ENCODE results near the gene ATG14. TPM values are rescaled to one million over a fixed set of nuclear protein-coding genes. Genes with fewer than 3 reads are reported as not detected.

The ATG14 gene
- total RNA-seq, 4 donors from 2014 or later, result 14.8 to 24.9 (median 17.2) TPM

- H3K4me3 ChIP-seq (ENCODE audit: low read depth, poor library complexity, severe bottlenecking), result no peak overlapping the region
- 73 to 77% methylated on average over 3 of the region's 3 CpGs for WGBS, 2 donors
- intact Hi-C loops (cut with DNase I; ENCODE audit: low total_unique reads), result loop anchor here (10.0 kb wide), 1 partner anchor 1042 kb away; no protein-coding TSS in a partner anchor
- no peak for DNase-seq (ENCODE audit: low spot score in 2 of 2)
- TF ChIP-seq, protein P1, sequence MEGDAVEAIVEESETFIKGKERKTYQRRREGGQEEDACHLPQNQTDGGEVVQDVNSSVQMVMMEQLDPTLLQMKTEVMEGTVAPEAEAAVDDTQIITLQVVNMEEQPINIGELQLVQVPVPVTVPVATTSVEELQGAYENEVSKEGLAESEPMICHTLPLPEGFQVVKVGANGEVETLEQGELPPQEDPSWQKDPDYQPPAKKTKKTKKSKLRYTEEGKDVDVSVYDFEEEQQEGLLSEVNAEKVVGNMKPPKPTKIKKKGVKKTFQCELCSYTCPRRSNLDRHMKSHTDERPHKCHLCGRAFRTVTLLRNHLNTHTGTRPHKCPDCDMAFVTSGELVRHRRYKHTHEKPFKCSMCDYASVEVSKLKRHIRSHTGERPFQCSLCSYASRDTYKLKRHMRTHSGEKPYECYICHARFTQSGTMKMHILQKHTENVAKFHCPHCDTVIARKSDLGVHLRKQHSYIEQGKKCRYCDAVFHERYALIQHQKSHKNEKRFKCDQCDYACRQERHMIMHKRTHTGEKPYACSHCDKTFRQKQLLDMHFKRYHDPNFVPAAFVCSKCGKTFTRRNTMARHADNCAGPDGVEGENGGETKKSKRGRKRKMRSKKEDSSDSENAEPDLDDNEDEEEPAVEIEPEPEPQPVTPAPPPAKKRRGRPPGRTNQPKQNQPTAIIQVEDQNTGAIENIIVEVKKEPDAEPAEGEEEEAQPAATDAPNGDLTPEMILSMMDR (IDR thresholded peaks at IDR 0.05), result no peak
- no peak for TF ChIP-seq POLR2A (IDR thresholded peaks at IDR 0.05)
Observed at GRCh38 chr14:55432628-55433027, 21.0 kb upstream of the ATG14 start.

DNA sequence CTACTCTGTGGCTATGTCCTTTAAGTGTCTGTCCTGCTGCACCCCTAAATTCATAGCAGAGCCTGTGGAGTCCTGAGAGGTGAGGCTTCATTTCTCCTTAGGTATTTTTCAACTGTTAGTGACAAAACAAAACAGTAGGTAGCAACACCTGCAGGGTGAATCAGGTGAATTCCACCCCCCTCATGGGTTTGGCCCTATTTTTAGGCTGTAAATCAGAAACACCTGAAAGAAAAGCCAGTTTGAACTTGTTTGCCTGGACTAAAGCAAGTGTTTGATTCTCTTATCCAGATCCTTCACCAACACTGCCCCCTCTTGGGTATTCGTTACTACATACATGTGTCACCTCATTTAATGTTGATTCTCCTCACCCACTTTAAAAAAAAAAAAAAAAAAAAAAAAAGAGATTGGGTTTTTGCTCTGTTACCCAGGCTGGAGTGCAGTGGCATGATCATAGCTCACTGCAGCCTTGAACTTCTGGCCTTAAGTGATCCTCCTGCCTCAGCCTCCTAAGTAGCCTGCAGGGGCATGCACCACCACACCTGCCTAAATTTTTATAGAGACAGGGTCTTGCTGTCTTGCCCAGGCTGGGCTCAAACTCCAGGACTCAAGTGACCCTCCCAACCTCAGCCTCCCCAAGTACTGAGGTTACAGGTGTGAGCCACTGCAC lies 18.5 kb upstream of the ATG14 start:
- 0% methylated on average over 1 of the region's 1 CpG for whole genome bisulfite sequencing, 2 donors
- H3K4me3 ChIP-seq (ENCODE audit: low read depth, poor library complexity, severe bottlenecking), result no peak overlapping the region
- intact Hi-C loops (cut with DNase I; ENCODE audit: low total_unique reads), result loop anchor here (10.0 kb wide), 1 partner anchor 1045 kb away; no protein-coding TSS in a partner anchor
- TF ChIP-seq, protein P1 (IDR thresholded peaks at IDR 0.05), result no peak
- no peak for TF ChIP-seq POLR2A (IDR thresholded peaks at IDR 0.05)
- DNase-seq (ENCODE audit: low spot score in 2 of 2), result peak in 1 of 2 donors; percentile 62

GRCh38 chr14:55427439-55427838 lies 15.8 kb upstream of the ATG14 start:
- intact Hi-C loops (cut with DNase I; ENCODE audit: low total_unique reads), result loop anchor here (10.0 kb wide), 1 partner anchor 153 kb away; the partner anchor contains the start of gene FBXO34
- no peak for DNase-seq (ENCODE audit: low spot score in 2 of 2)
- 58 to 69% methylated on average over 7 of the region's 7 CpGs for WGBS, 2 donors
- no peak overlapping the region for H3K4me3 ChIP-seq (ENCODE audit: low read depth, poor library complexity, severe bottlenecking)
- no peak for TF ChIP-seq POLR2A (IDR thresholded peaks at IDR 0.05)
- TF ChIP-seq, protein P1 (IDR thresholded peaks at IDR 0.05), result no peak

GRCh38 chr14:55426891-55427290 lies 15.3 kb upstream of the ATG14 start:
- DNase-seq (ENCODE audit: low spot score in 2 of 2), result no peak
- intact Hi-C loops (cut with DNase I; ENCODE audit: low total_unique reads), result loop anchor here (10.0 kb wide), 1 partner anchor 152 kb away; the partner anchor contains the start of gene FBXO34
- H3K4me3 ChIP-seq (ENCODE audit: low read depth, poor library complexity, severe bottlenecking), result no peak overlapping the region
- TF ChIP-seq, protein P1 (IDR thresholded peaks at IDR 0.05), result no peak
- TF ChIP-seq POLR2A (IDR thresholded peaks at IDR 0.05), result no peak
- WGBS, 2 donors, result 52 to 61% methylated on average over 4 of the region's 4 CpGs

GRCh38 chr14:55425091-55425490 lies 13.5 kb upstream of the ATG14 start:
- intact Hi-C loops (cut with DNase I; ENCODE audit: low total_unique reads), result loop anchor here (10.0 kb wide), 1 partner anchor 150 kb away; the partner anchor contains the start of gene FBXO34

More at GRCh38 chr14:55425091-55425490, 13.5 kb upstream of the ATG14 start:
- TF ChIP-seq POLR2A (IDR thresholded peaks at IDR 0.05), result no peak
- TF ChIP-seq, protein P1 (IDR thresholded peaks at IDR 0.05), result no peak
- 89 to 96% methylated on average over 1 of the region's 1 CpG for WGBS, 2 donors
- no peak for DNase-seq (ENCODE audit: low spot score in 2 of 2)
- H3K4me3 ChIP-seq (ENCODE audit: low read depth, poor library complexity, severe bottlenecking), result no peak overlapping the region
